ENCODE data around the gene CRADD.
"Not testable (repeated sequence)": the region's sequence is repeated elsewhere in the genome, so short reads cannot be mapped to it uniquely, and the experiment has no call there.

The CRADD gene

GRCh38 chr12:93756288-93756687 lies 79.1 kb downstream of the CRADD start:
- no peak for DNase-seq (ENCODE audit: low read depth in 3 of 3, low spot score in 1 of 3)

DNA sequence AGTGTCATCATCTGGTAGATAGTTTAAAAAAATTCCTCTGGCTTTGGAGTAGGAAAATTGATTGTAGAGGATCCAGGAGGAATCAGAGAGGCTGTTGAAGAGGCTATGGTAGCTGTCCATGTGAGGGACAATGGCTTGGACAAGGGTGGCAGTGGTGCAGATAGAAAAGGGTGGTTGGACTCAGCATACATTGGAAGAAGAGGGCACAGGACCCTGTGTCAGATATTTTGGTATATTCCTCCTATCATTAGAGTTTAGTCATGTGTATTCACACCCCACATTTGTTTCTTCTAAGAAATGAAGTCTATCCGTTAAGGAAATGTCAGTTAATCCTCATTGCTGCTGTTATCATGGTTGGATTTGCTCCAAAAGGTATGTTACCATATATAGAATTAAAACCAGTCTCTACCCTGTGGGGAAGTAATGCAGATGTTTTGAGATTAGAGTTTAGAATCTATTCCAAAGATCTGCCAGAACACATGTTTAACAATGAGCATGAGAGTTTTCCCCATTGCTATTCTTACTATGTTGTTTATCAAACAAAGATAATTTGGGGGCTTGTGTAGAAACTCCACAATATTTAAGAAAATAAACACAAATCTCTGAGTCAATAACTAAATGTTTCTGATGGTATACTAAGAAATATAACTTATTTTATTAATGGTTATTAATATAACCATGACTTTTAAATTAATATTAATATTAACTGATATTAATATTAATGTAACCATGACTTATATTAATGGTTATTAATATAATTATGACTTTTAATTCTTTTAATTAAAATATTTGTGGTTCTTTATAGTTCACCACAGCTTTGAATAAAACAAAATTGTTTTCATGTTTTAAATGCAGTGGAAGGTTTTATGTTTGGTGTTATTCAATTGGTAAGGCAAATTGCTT lies 80.9 kb downstream of the CRADD start:
- no peak for DNase-seq (ENCODE audit: low read depth in 3 of 3, low spot score in 1 of 3)

DNA sequence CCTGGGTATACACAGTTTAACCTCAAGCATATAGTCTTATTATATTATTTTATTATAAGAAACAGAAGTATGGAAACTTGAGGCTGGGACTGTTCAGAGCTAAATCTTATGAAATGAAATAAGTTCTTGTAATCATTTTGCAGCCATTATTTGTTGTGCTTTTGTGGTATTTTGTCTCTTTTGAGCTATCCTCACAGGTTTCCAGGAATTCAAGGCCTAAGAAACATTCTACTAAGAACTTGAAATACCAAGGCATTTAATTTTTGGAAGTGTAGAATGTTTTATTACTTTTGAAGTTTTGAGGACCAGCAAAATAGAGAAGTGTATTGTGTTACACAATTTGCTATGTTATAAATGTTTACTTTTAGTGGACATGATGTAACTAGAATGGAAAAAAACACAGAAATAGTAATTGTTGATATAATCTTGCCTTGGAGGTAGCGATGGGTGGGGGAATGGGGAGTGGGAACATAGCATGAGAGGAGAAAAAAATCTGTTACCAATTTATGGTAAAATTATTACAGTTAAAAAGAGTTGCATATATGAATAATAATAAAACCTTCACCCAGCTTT lies 81.7 kb downstream of the CRADD start:
- no peak for DNase-seq (ENCODE audit: low read depth in 3 of 3, low spot score in 1 of 3)

GRCh38 chr12:93759512-93760081 lies 82.4 kb downstream of the CRADD start:
- no peak for DNase-seq (ENCODE audit: low read depth in 3 of 3, low spot score in 1 of 3)

- no peak for DNase-seq (ENCODE audit: low read depth in 3 of 3, low spot score in 1 of 3)
Measured at GRCh38 chr12:93760275-93760875, 83.2 kb downstream of the CRADD start.

GRCh38 chr12:93762059-93762719 lies 85.0 kb downstream of the CRADD start:
- DNase-seq (ENCODE audit: low read depth in 3 of 3, low spot score in 1 of 3), result no peak

GRCh38 chr12:93762912-93763553 lies 85.9 kb downstream of the CRADD start:
- DNase-seq (ENCODE audit: low read depth in 3 of 3, low spot score in 1 of 3), result no peak

- no peak for DNase-seq (ENCODE audit: low read depth in 3 of 3, low spot score in 1 of 3)
Measured at GRCh38 chr12:93763746-93764147, 86.6 kb downstream of the CRADD start.

GRCh38 chr12:93766371-93766770 lies 89.2 kb downstream of the CRADD start:
- DNase-seq (ENCODE audit: low read depth in 3 of 3, low spot score in 1 of 3), result no peak

- no peak for DNase-seq (ENCODE audit: low read depth in 3 of 3, low spot score in 1 of 3)
Measured at GRCh38 chr12:93766796-93767523, 89.8 kb downstream of the CRADD start.

DNA sequence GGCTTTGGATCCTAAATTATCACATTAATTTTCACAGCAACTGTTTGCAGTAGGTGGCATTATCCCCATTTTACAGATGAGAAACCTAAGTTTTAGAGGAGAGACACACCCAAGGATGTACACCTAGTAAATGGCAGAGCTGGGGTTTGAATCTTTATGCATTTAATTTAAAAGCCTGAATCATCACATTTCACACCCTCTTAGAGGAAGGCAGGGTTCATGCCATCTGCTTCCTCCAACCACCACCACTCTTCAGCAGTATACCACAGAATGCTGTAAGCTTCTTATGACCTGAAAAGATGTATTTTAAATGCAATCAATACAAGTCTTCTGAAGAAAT lies 90.3 kb downstream of the CRADD start:
- DNase-seq (ENCODE audit: low read depth in 3 of 3, low spot score in 1 of 3), result no peak

GRCh38 chr12:93772003-93772700 lies 95.0 kb downstream of the CRADD start:
- no peak for DNase-seq (ENCODE audit: low read depth in 3 of 3, low spot score in 1 of 3)

GRCh38 chr12:93773122-93773871 lies 96.1 kb downstream of the CRADD start:
- no peak for DNase-seq (ENCODE audit: low read depth in 3 of 3, low spot score in 1 of 3)

DNA sequence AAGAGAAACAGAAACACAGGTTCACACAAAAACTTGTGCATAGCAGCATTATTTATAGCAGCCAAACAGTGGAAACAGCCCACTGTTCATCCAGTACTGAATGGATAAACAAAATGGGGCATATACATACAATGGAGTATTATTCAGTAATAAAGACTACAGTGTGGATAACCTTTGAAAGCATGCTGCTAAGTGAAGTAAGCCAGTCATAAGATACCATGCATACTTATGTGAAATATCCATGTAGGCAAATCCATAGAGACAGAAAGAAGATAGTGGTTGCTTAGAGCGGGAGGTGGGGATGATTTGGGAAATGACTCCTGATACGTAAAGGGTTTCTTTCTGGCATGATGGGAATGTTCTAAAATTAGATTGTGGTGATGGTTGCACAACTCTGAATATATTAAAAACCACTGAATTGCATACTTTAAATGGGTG lies 99.4 kb downstream of the CRADD start:
- DNase-seq (ENCODE audit: low read depth in 3 of 3, low spot score in 1 of 3), result no peak

DNA sequence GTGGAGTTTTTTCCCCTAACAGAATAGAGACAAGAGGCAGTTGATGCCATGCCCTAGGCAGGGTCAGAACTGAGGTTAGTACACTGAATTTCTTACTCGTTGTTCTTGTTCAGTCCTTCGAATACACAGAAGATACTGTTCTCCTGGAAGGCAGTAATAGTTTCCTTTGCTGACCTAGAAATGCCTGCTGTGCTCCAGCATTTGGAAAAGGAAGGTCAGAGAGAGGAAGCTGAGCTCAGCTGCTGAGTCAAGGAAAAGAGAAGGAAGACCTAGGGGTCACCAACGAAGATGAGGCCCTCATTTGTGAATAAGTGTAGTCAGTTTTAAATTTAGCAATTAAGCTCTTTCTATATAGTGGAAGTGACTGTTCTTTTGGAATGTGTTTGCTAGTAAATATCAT lies 100.1 kb downstream of the CRADD start:
- no peak for DNase-seq (ENCODE audit: low read depth in 3 of 3, low spot score in 1 of 3)

GRCh38 chr12:93778306-93778705 lies 101.1 kb downstream of the CRADD start:
- no peak for DNase-seq (ENCODE audit: low read depth in 3 of 3, low spot score in 1 of 3)

- no peak for DNase-seq (ENCODE audit: low read depth in 3 of 3, low spot score in 1 of 3)
Measured at GRCh38 chr12:93778766-93779165, 101.6 kb downstream of the CRADD start.

GRCh38 chr12:93780101-93780641 lies 103.0 kb downstream of the CRADD start:
- no peak for DNase-seq (ENCODE audit: low read depth in 3 of 3, low spot score in 1 of 3)

DNA sequence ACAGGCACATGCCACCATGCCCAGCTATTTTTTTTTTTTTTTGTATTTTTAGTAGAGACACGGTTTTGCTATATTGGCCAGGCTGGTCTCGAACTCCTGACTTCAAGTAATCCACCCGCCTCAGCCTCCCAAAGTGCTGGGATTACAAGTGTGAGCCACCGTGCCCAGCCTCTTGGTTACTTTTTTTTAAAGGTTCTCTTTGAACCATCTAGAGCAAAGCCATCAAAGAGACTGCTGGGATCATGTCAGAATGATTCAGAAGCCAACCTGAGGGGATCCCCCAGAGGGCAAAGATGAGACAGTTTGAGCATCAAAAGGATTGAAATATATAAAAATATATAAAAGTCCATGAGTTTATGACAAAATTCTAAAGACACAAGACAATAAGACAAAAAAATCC lies 103.7 kb downstream of the CRADD start:
- DNase-seq (ENCODE audit: low read depth in 3 of 3, low spot score in 1 of 3), result not testable (repeated sequence)
